ENCODE data around the gene ANTKMT.

GRCh38 chr16:761625-762513 lies 40.9 kb downstream of the ANTKMT start:
- no peak for TF ChIP-seq CTCF (IDR thresholded peaks at IDR 0.05; ENCODE audit: insufficient read depth, low read length, poor library complexity, severe bottlenecking)
- TF ChIP-seq EZH2phosphoT487 (conservative IDR thresholded peaks at IDR 0.05; ENCODE audit: low read length), result no peak

All from SU-DHL-6 (cell line).